H1 (cell line): Measurements from ENCODE around the gene DLG1. TPM values are rescaled to one million over a fixed set of nuclear protein-coding genes. Genes with fewer than 3 reads are reported as not detected.
"Not testable (repeated sequence)": the region's sequence is repeated elsewhere in the genome, so short reads cannot be mapped to it uniquely, and the experiment has no call there.

ENCODE experiments used
- CTCF ChIA-PET: fragments of 300-600 bp; sonication (Branson Sonifier 250); formaldehyde crosslinking; loops from one replicate; lab custom pipeline; 2021; ENCODE audit not compliant: partially characterized antibody; lab: Charles Lee
- POLR2A ChIA-PET: fragments of 300-600 bp; sonication (Branson Sonifier 250); formaldehyde crosslinking; loops from one replicate; lab custom pipeline; 2021; ENCODE audit warnings: inconsistent platforms; ENCODE audit not compliant: partially characterized antibody; lab: Charles Lee
- DNase-seq, 2 experiments: peaks; one replicate each; pipeline versions ENCODE4 v3.0.0 to v3.0.0-alpha.2; 2010 to 2022; ENCODE audit warnings: low spot score in 2 of 2, low read depth in 1 of 2, mixed read lengths in 1 of 2
- FAIRE-seq: peaks from 2 replicates; lab custom pipeline; 2011; peaks lifted over from hg19 to GRCh38; lab: Jason Lieb, UNC
- H2AFZ ChIP-seq: 2 replicates; pipeline ENCODE4 v1.8.1; 2012; ENCODE audit warnings: low read length, inconsistent platforms
- H2AK5ac ChIP-seq: 2 replicates; pipeline ENCODE4 v1.6.1; 2013; ENCODE audit warnings: low read depth, low read length
- H2BK120ac ChIP-seq: replicated peaks from 2 replicates; pipeline ENCODE3; 2013; ENCODE audit warnings: low read depth, low read length, inconsistent platforms
- H2BK12ac ChIP-seq: 2 replicates; pipeline ENCODE4 v1.6.1; 2013; ENCODE audit warnings: low read depth, low read length
- H2BK15ac ChIP-seq: 2 replicates; pipeline ENCODE4 v1.6.1; 2013; ENCODE audit warnings: low read length
- H2BK20ac ChIP-seq: 2 replicates; pipeline ENCODE4 v1.6.1; 2013; ENCODE audit warnings: low read length
- H2BK5ac ChIP-seq: 2 replicates; pipeline ENCODE4 v1.6.1; 2013; ENCODE audit warnings: low read depth, low read length
- H3K14ac ChIP-seq: 2 replicates; pipeline ENCODE4 v1.6.1; 2013; ENCODE audit warnings: inconsistent platforms; ENCODE audit not compliant: insufficient read length
- H3K18ac ChIP-seq: 2 replicates; pipeline ENCODE4 v1.6.1; 2013; ENCODE audit warnings: low read length; ENCODE audit errors: extremely low read depth
- H3K23ac ChIP-seq: 2 replicates; pipeline ENCODE4 v1.6.1; 2013; ENCODE audit warnings: inconsistent platforms; ENCODE audit not compliant: insufficient read length
- H3K23me2 ChIP-seq: 2 replicates; pipeline ENCODE4 v1.6.1; 2013; ENCODE audit warnings: low read depth, low read length
- H3K27ac ChIP-seq: 2 replicates; pipeline ENCODE4 v1.6.1; 2011; ENCODE audit warnings: low read depth, low read length, inconsistent platforms
- H3K27me3 ChIP-seq, 4 experiments: replicated peaks in 1 of 4; 1 replicate in 1 of 4; 2 replicates in 3 of 4; pipeline versions ENCODE4 v1.6.1 to v1.8.1; 2011 to 2013; ENCODE audit warnings: low read length in 3 of 4, mild to moderate bottlenecking in 3 of 4, inconsistent platforms in 2 of 4, mixed read lengths in 2 of 4, moderate library complexity in 1 of 4; ENCODE audit not compliant: control insufficient read depth in 3 of 4, insufficient read depth in 3 of 4; ENCODE audit errors: extremely low read depth in 1 of 4
- H3K36me3 ChIP-seq, 4 experiments: 2 replicates each; pipeline versions ENCODE4 v1.6.1 to v1.8.1; 2011 to 2013; ENCODE audit warnings: mild to moderate bottlenecking in 4 of 4, low read length in 3 of 4, moderate library complexity in 2 of 4, control low read depth in 1 of 4, inconsistent platforms in 1 of 4; ENCODE audit not compliant: insufficient read depth in 4 of 4, control insufficient read depth in 2 of 4
- H3K4ac ChIP-seq: replicated peaks from 2 replicates; pipeline ENCODE3; 2013; ENCODE audit warnings: low read length, low read depth, mixed read lengths, inconsistent platforms; ENCODE audit not compliant: insufficient read length
- H3K4me1 ChIP-seq, 4 experiments: replicated peaks in 1 of 4; 1 replicate in 1 of 4; 2 replicates in 3 of 4; pipeline versions ENCODE4 v1.6.1 to v1.8.1; 2011 to 2013; ENCODE audit warnings: low read length in 3 of 4, inconsistent platforms in 2 of 4, mixed read lengths in 1 of 4; ENCODE audit not compliant: insufficient read depth in 4 of 4, control insufficient read depth in 3 of 4
- H3K4me2 ChIP-seq, 2 experiments: 2 replicates each; pipeline versions ENCODE4 v1.6.1 to v1.8.1; 2011 to 2013; ENCODE audit warnings: low read depth in 2 of 2, low read length in 2 of 2, control low read depth in 1 of 2, inconsistent platforms in 1 of 2, mild to moderate bottlenecking in 1 of 2; ENCODE audit not compliant: insufficient read depth in 1 of 2
- H3K4me3 ChIP-seq, 4 experiments: fragments of 200-600, 300-600 bp in 1 of 4; sonication (generic), shearing (Covaris generic), sonication (Bioruptor Twin) in 1 of 4; 2 replicates each; pipeline versions ENCODE4 v1.5.1 to v1.8.1; 2011 to 2016; ENCODE audit warnings: low read length in 4 of 4, low read depth in 3 of 4, control low read depth in 2 of 4, inconsistent platforms in 2 of 4, mild to moderate bottlenecking in 2 of 4, mixed read lengths in 1 of 4, moderate library complexity in 1 of 4; ENCODE audit not compliant: insufficient read depth in 2 of 4; ENCODE audit errors: extremely low read depth in 1 of 4
- H3K56ac ChIP-seq: replicated peaks from 2 replicates; pipeline ENCODE3; 2013; ENCODE audit warnings: low read depth, mild to moderate bottlenecking, mixed read lengths, low read length, inconsistent platforms; ENCODE audit not compliant: insufficient read length
- H3K79me1 ChIP-seq: 2 replicates; pipeline ENCODE4 v1.6.1; 2013; ENCODE audit warnings: low read depth, low read length, control low read depth
- H3K79me2 ChIP-seq, 2 experiments: 2 replicates each; pipeline versions ENCODE4 v1.6.1 to v1.8.1; 2012 to 2013; ENCODE audit warnings: low read length in 2 of 2, mild to moderate bottlenecking in 2 of 2, inconsistent platforms in 1 of 2; ENCODE audit not compliant: insufficient read depth in 2 of 2, control insufficient read depth in 1 of 2
- H3K9ac ChIP-seq, 4 experiments: replicated peaks in 1 of 4; 1 replicate in 1 of 4; 2 replicates in 3 of 4; pipeline versions ENCODE4 v1.6.1 to v1.8.1; 2011 to 2013; ENCODE audit warnings: low read depth in 3 of 4, low read length in 3 of 4, control low read depth in 2 of 4, mild to moderate bottlenecking in 2 of 4, moderate library complexity in 2 of 4, inconsistent platforms in 1 of 4; ENCODE audit errors: extremely low read depth in 1 of 4
- H3K9me3 ChIP-seq, 2 experiments: 2 replicates each; pipeline versions ENCODE4 v1.6.1 to v1.8.1; 2012 to 2013; ENCODE audit warnings: mild to moderate bottlenecking in 2 of 2, moderate library complexity in 2 of 2, control low read depth in 1 of 2, inconsistent platforms in 1 of 2, low read depth in 1 of 2, low read length in 1 of 2, mixed read lengths in 1 of 2; ENCODE audit not compliant: insufficient read depth in 2 of 2
- H4K20me1 ChIP-seq, 2 experiments: replicated peaks in 1 of 2; 2 replicates each; pipeline versions ENCODE3 to v1.8.1; 2011 to 2013; ENCODE audit warnings: inconsistent platforms in 2 of 2, low read length in 2 of 2, mild to moderate bottlenecking in 1 of 2; ENCODE audit not compliant: insufficient read depth in 2 of 2, control insufficient read depth in 1 of 2
- H4K5ac ChIP-seq: 2 replicates; pipeline ENCODE4 v1.6.1; 2013; ENCODE audit warnings: low read length, low read depth, mixed read lengths, inconsistent platforms; ENCODE audit not compliant: insufficient read length
- H4K8ac ChIP-seq: 2 replicates; pipeline ENCODE4 v1.8.0; 2013; ENCODE audit warnings: mild to moderate bottlenecking, moderate library complexity, low read length, inconsistent platforms; ENCODE audit not compliant: insufficient read depth; ENCODE audit errors: extremely low read depth
- H4K91ac ChIP-seq: replicated peaks from 2 replicates; pipeline ENCODE3; 2013; ENCODE audit warnings: low read length, mixed read lengths, inconsistent platforms; ENCODE audit not compliant: insufficient read length
- WGBS, 2 experiments: shearing (Covaris generic) in 1 of 2; methylation state at CpG; one replicate each; pipeline versions ENCODE4 v1.1.6 to v1.1.7; 2013 to 2015; ENCODE audit warnings: low lambda C conversion rate in 2 of 2, mixed read lengths in 2 of 2, inconsistent platforms in 1 of 2, low coverage in 1 of 2, missing lambda C conversion rate in 1 of 2; ENCODE audit not compliant: insufficient replicate concordance in 2 of 2, insufficient coverage in 1 of 2, insufficient read length in 1 of 2; ENCODE audit errors: extremely low coverage in 1 of 2, missing lambda C conversion rate in 1 of 2; 5-methylcytosine and 5-hydroxymethylcytosine counted together
- polyA plus RNA-seq, 7 experiments: library from polyadenylated mRNA; depleted of rRNA in 3 of 7; stranded (reverse) in 5 of 7; unstranded in 2 of 7; fragments of >200 nt in 5 of 7; fragments of 200-250 nt in 2 of 7; gene quantifications; 1 replicate in 5 of 7; 2 replicates in 1 of 7; 4 replicates in 1 of 7; pipeline versions ENCODE4 v1.2.1 to v1.2.3, GENCODE V29; 2011 to 2013; ENCODE audit warnings: missing spikeins in 2 of 7, mixed read lengths in 2 of 7
- total RNA-seq: library from RNA; stranded (reverse); fragmentation: NEBNext Ultra II Directional; extraction: Animal tissue kit (Norgen Biotek cat#: 25700); gene quantifications from 2 replicates; pipeline ENCODE4 v1.2.1, GENCODE V29; 2021

Gene DLG1
- total and polyA plus RNA-seq, 2 of the 8 experiments (the other 6 are each of a cell fraction or from before 2014, with no cell fraction given) = 13.4 to 78.8 TPM

GRCh38 chr3:197193759-197194158, 104.7 kb downstream of the DLG1 start:
- H3K9me3 ChIP-seq, H3K4me1 ChIP-seq, H4K5ac ChIP-seq, CTCF ChIA-PET, H4K91ac ChIP-seq, H3K36me3 ChIP-seq, H3K23me2 ChIP-seq, H2BK15ac ChIP-seq, H3K79me1 ChIP-seq, H3K27me3 ChIP-seq, H3K56ac ChIP-seq, POLR2A ChIA-PET, H3K18ac ChIP-seq, FAIRE-seq, H2BK20ac ChIP-seq, H3K4ac ChIP-seq, H4K8ac ChIP-seq, H2BK12ac ChIP-seq, H3K9ac ChIP-seq, H2AFZ ChIP-seq, H2AK5ac ChIP-seq, H3K14ac ChIP-seq, H2BK120ac ChIP-seq, H3K4me2 ChIP-seq, H3K27ac ChIP-seq, H2BK5ac ChIP-seq, H4K20me1 ChIP-seq, DNase-seq, H3K4me3 ChIP-seq, H3K23ac ChIP-seq: not testable (repeated sequence)
- WGBS, 2 experiments = 94% methylated on average over 3 of the region's 3 CpGs; no CpG with 5 or more reads in 1 of the 2 experiments
- H3K79me2 ChIP-seq = peaks cover 0 to 60% of the 10 kb centered on the region in 2 experiments; a peak in 2 of 4 replicates
